ENCODE results near the gene ANO1. TPM values are rescaled to one million over a fixed set of nuclear protein-coding genes. Genes with fewer than 3 reads are reported as not detected.
A peak's percentile ranks its signal among the peaks of the same experiment; 100 is the strongest.

ANO1 gene
- total and polyA plus RNA-seq, 4 donors: 25.5 to 136 (median 69.8) TPM

GRCh38 chr11:70116386-70117065 lies 38.4 kb downstream of the ANO1 start:
- H3K4me3 ChIP-seq (ENCODE audit: low read length in 2 of 2): no peak overlapping the region
- no peaks in the 10 kb centered on the region for H3K4me1 ChIP-seq (ENCODE audit: control insufficient read depth in 1 of 2, insufficient read depth in 2 of 2, low read length in 2 of 2)
- 90 to 92% methylated on average over 19 of the region's 19 CpGs for WGBS, 2 donors
- intact Hi-C loops (cut with DNase I): no loop called here
- peaks cover 0 to 4% of the 10 kb centered on the region in 2 donors for H3K36me3 ChIP-seq (ENCODE audit: control insufficient read depth in 1 of 2, insufficient read depth in 2 of 2, low read length in 1 of 2)
- H3K9me3 ChIP-seq (ENCODE audit: control insufficient read depth, low read length): no peaks in the 10 kb centered on the region
- DNase-seq (no peak), ATAC-seq (ENCODE audit: low FRiP score) (no peak)
- no peak overlapping the region for H3K27ac ChIP-seq (ENCODE audit: low read depth in 1 of 2, low read length in 2 of 2)
- H3K27me3 ChIP-seq (ENCODE audit: control insufficient read depth in 1 of 2, insufficient read depth in 2 of 2, low read length in 1 of 2): no peaks in the 10 kb centered on the region

GRCh38 chr11:70117567-70118145 lies 39.5 kb downstream of the ANO1 start:
- Histone ChIP-seq H3K27ac (ENCODE audit: low read depth in 1 of 2, low read length in 2 of 2) (peak overlapping the region in 1 of 2 donors; percentile 28), H3K36me3 (ENCODE audit: control insufficient read depth in 1 of 2, insufficient read depth in 2 of 2, low read length in 1 of 2) (peaks cover 0 to 4% of the 10 kb centered on the region in 2 donors), H3K9me3 (ENCODE audit: control insufficient read depth, low read length) (no peaks in the 10 kb centered on the region), H3K4me3 (ENCODE audit: low read length in 2 of 2) (no peak overlapping the region), H3K27me3 (ENCODE audit: control insufficient read depth in 1 of 2, insufficient read depth in 2 of 2, low read length in 1 of 2) (no peaks in the 10 kb centered on the region), H3K4me1 (ENCODE audit: control insufficient read depth in 1 of 2, insufficient read depth in 2 of 2, low read length in 2 of 2) (no peaks in the 10 kb centered on the region)
- DNase-seq (no peak), ATAC-seq (ENCODE audit: low FRiP score) (no peak)
- intact Hi-C loops (cut with DNase I): no loop called here
- WGBS, 2 donors: 85 to 87% methylated on average over 7 of the region's 7 CpGs

- no peak overlapping the region for H3K27ac ChIP-seq (ENCODE audit: low read depth in 1 of 2, low read length in 2 of 2)
- no peaks in the 10 kb centered on the region for H3K27me3 ChIP-seq (ENCODE audit: control insufficient read depth in 1 of 2, insufficient read depth in 2 of 2, low read length in 1 of 2)
- no peaks in the 10 kb centered on the region for H3K9me3 ChIP-seq (ENCODE audit: control insufficient read depth, low read length)
- peaks cover 0 to 4% of the 10 kb centered on the region in 2 donors for H3K36me3 ChIP-seq (ENCODE audit: control insufficient read depth in 1 of 2, insufficient read depth in 2 of 2, low read length in 1 of 2)
- no peak for DNase-seq
- no peak overlapping the region for H3K4me3 ChIP-seq (ENCODE audit: low read length in 2 of 2)
- ATAC-seq (ENCODE audit: low FRiP score): no peak
- intact Hi-C loops (cut with DNase I): no loop called here
- WGBS, 2 donors: 88 to 95% methylated on average over 1 of the region's 1 CpG
- no peaks in the 10 kb centered on the region for H3K4me1 ChIP-seq (ENCODE audit: control insufficient read depth in 1 of 2, insufficient read depth in 2 of 2, low read length in 2 of 2)
Observed at GRCh38 chr11:70118642-70119041, 40.5 kb downstream of the ANO1 start.

- Histone ChIP-seq H3K4me1 (ENCODE audit: control insufficient read depth in 1 of 2, insufficient read depth in 2 of 2, low read length in 2 of 2) (no peaks in the 10 kb centered on the region), H3K9me3 (ENCODE audit: control insufficient read depth, low read length) (no peaks in the 10 kb centered on the region), H3K4me3 (ENCODE audit: low read length in 2 of 2) (no peak overlapping the region), H3K27ac (ENCODE audit: low read depth in 1 of 2, low read length in 2 of 2) (no peak overlapping the region), H3K36me3 (ENCODE audit: control insufficient read depth in 1 of 2, insufficient read depth in 2 of 2, low read length in 1 of 2) (peaks cover 0 to 4% of the 10 kb centered on the region in 2 donors), H3K27me3 (ENCODE audit: control insufficient read depth in 1 of 2, insufficient read depth in 2 of 2, low read length in 1 of 2) (no peaks in the 10 kb centered on the region)
- intact Hi-C loops (cut with DNase I): no loop called here
- DNase-seq: no peak
- 94 to 96% methylated on average over 2 of the region's 2 CpGs for WGBS, 2 donors
- ATAC-seq (ENCODE audit: low FRiP score): no peak
Observed at GRCh38 chr11:70119502-70119901, 41.4 kb downstream of the ANO1 start.

- Histone ChIP-seq H3K27me3 (ENCODE audit: control insufficient read depth in 1 of 2, insufficient read depth in 2 of 2, low read length in 1 of 2) (no peaks in the 10 kb centered on the region), H3K4me3 (ENCODE audit: low read length in 2 of 2) (no peak overlapping the region), H3K27ac (ENCODE audit: low read depth in 1 of 2, low read length in 2 of 2) (peak overlapping the region in 1 of 2 donors; percentile 43), H3K36me3 (ENCODE audit: control insufficient read depth in 1 of 2, insufficient read depth in 2 of 2, low read length in 1 of 2) (peaks cover 0 to 4% of the 10 kb centered on the region in 2 donors), H3K9me3 (ENCODE audit: control insufficient read depth, low read length) (no peaks in the 10 kb centered on the region), H3K4me1 (ENCODE audit: control insufficient read depth in 1 of 2, insufficient read depth in 2 of 2, low read length in 2 of 2) (no peaks in the 10 kb centered on the region)
- 32 to 42% methylated on average over 11 of the region's 11 CpGs for WGBS, 2 donors
- ATAC-seq (ENCODE audit: low FRiP score): no peak
- no peak for DNase-seq
- intact Hi-C loops (cut with DNase I): no loop called here
Observed at GRCh38 chr11:70120674-70121073, 42.6 kb downstream of the ANO1 start.

- no peaks in the 10 kb centered on the region for H3K9me3 ChIP-seq (ENCODE audit: control insufficient read depth, low read length)
- 85 to 86% methylated on average over 14 of the region's 14 CpGs for WGBS, 2 donors
- H3K4me3 ChIP-seq (ENCODE audit: low read length in 2 of 2): no peak overlapping the region
- no peaks in the 10 kb centered on the region for H3K36me3 ChIP-seq (ENCODE audit: control insufficient read depth in 1 of 2, insufficient read depth in 2 of 2, low read length in 1 of 2)
- no peaks in the 10 kb centered on the region for H3K4me1 ChIP-seq (ENCODE audit: control insufficient read depth in 1 of 2, insufficient read depth in 2 of 2, low read length in 2 of 2)
- H3K27ac ChIP-seq (ENCODE audit: low read depth in 1 of 2, low read length in 2 of 2): no peak overlapping the region
- no peak for DNase-seq
- no peak for ATAC-seq (ENCODE audit: low FRiP score)
- intact Hi-C loops (cut with DNase I): no loop called here
- H3K27me3 ChIP-seq (ENCODE audit: control insufficient read depth in 1 of 2, insufficient read depth in 2 of 2, low read length in 1 of 2): no peaks in the 10 kb centered on the region
Observed at GRCh38 chr11:70122490-70123198, 44.5 kb downstream of the ANO1 start.

GRCh38 chr11:70123711-70124110 lies 45.6 kb downstream of the ANO1 start:
- H3K36me3 ChIP-seq (ENCODE audit: control insufficient read depth in 1 of 2, insufficient read depth in 2 of 2, low read length in 1 of 2): no peaks in the 10 kb centered on the region
- WGBS, 2 donors: 68 to 73% methylated on average over 4 of the region's 4 CpGs
- H3K27ac ChIP-seq (ENCODE audit: low read depth in 1 of 2, low read length in 2 of 2): peak overlapping the region in 1 of 2 donors; percentile 54
- intact Hi-C loops (cut with DNase I): no loop called here
- H3K4me3 ChIP-seq (ENCODE audit: low read length in 2 of 2): no peak overlapping the region
- no peaks in the 10 kb centered on the region for H3K9me3 ChIP-seq (ENCODE audit: control insufficient read depth, low read length)
- no peak for ATAC-seq (ENCODE audit: low FRiP score)
- H3K4me1 ChIP-seq (ENCODE audit: control insufficient read depth in 1 of 2, insufficient read depth in 2 of 2, low read length in 2 of 2): no peaks in the 10 kb centered on the region
- H3K27me3 ChIP-seq (ENCODE audit: control insufficient read depth in 1 of 2, insufficient read depth in 2 of 2, low read length in 1 of 2): no peaks in the 10 kb centered on the region
- no peak for DNase-seq

GRCh38 chr11:70124321-70125000 lies 46.3 kb downstream of the ANO1 start:
- no peaks in the 10 kb centered on the region for H3K9me3 ChIP-seq (ENCODE audit: control insufficient read depth, low read length)
- H3K4me3 ChIP-seq (ENCODE audit: low read length in 2 of 2): no peak overlapping the region
- intact Hi-C loops (cut with DNase I): no loop called here
- ATAC-seq (ENCODE audit: low FRiP score): peak; percentile 31
- no peaks in the 10 kb centered on the region for H3K36me3 ChIP-seq (ENCODE audit: control insufficient read depth in 1 of 2, insufficient read depth in 2 of 2, low read length in 1 of 2)
- peak overlapping the region in 1 of 2 donors; percentile 54 for H3K27ac ChIP-seq (ENCODE audit: low read depth in 1 of 2, low read length in 2 of 2)
- DNase-seq: peak; percentile 87 to 90
- WGBS, 2 donors: 36 to 40% methylated on average over 21 of the region's 21 CpGs
- no peaks in the 10 kb centered on the region for H3K27me3 ChIP-seq (ENCODE audit: control insufficient read depth in 1 of 2, insufficient read depth in 2 of 2, low read length in 1 of 2)
- H3K4me1 ChIP-seq (ENCODE audit: control insufficient read depth in 1 of 2, insufficient read depth in 2 of 2, low read length in 2 of 2): no peaks in the 10 kb centered on the region

All from aorta (tissue), 5 donors.